Eye (tissue), 1 donor: ENCODE results near the gene CENPP.
A peak's percentile ranks its signal among the peaks of the same experiment; 100 is the strongest.

Source experiments
- DNase-seq: peaks from one replicate; pipeline ENCODE4 v3.0.0-alpha.2; 2015

Gene CENPP

DNA sequence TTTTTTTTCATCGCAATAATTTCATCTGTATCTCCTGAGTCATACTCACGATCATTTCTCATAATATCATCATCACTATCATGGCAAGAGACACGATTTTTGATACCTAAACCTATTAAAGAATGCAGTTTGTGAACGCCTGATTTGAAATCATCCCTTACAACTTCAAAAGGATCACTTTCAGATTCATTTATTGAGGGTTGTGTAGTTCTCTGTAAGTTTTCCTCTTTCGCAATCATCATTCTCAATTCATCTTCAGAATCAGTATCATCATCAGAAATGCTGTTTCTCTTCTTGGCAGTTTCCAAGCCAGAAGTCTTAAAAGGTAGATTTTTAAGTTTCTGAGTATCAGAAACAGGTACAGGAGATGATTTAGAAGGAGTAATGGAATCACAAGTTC lies 10.3 kb upstream of the CENPP start:
- no peak for DNase-seq

GRCh38 chr9:92324431-92324830 lies 1.3 kb upstream of the CENPP start:
- DNase-seq = no peak

- no peak for DNase-seq
These were observed 874 bp upstream of the CENPP start for GRCh38 chr9:92324889-92325268.

DNA sequence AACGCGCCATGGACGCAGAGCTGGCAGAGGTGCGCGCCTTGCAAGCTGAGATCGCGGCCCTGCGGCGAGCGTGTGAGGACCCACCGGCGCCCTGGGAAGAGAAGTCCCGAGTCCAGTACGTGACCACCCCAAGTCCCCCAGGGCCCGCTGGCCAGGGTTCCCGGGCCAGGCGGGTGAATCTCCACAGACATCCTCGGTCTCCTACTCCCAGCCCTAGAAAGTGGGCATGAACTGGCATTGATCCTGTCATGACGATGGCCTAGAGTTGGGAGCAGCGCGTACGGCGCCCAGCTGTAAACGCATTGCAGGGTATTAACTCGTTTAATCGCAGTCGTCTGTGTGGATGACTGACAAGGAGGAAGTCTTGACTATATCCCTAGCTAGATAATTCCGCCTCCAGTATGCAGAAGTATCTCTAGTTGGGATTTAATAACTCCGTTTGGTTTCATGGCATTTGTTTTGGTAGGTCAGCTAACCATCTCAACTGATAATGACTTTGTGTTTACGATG lies 293 bp downstream of the CENPP start:
- no peak for DNase-seq

DNA sequence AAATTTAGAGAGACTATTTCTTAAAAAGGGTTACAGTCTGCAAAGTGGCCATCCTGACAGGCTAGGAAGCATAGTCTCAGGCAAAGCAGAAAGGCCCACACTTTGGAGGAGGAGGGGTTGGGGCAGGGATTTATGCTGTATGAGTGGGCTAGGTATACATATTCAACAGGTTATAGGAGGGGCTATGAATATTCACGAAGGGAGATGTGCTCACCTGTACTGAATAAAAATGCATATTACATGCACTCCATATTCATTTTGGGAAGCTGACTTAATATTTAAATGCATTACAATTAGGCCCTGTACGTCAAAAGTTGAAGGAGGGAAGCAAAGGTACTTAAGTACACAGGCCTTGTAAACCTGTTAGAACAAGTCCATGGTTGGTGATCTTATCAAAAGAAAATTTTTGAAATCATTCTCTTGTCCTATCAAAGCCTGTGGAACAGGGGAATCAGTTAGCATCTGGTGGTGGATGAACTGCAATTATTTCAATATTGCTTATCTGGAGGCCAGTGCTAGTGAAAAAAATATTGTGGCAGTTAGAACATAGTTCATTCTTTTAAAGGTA lies 1.6 kb downstream of the CENPP start:
- no peak for DNase-seq

- DNase-seq = peak; percentile 50
These were observed 2.5 kb downstream of the CENPP start for GRCh38 chr9:92328225-92328624.

DNA sequence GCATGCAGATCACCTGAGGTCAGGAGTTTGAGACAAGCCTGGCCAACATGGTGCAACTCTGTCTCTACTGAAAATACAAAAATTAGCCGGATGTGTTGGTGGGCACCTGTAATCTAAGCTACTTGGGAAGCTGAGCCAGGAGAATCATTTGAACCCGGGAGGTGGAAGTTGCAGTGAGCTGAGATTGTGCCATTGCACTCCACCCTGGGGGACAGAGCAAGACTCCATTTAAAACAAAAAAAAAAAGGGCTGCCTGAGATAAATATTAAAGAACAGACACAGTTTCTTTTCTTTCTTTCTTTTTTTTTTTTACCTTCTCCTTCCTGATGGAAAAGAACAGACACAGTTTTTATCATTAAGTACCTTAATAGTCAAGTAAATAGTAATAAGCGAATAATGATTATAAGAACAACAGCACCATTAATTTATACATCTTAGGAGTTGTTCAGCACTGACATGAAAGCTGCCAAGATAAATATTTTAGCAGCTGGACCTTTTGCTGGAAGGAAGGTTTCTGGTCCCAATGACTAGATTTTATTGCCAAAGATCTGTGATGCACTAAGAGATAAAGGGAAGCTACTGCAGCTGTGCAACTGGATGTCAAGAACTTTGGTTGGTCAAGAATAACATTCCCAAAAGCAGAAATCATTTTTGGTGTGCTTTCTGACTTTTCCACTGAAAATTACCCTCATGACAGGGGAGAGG lies 7.0 kb downstream of the CENPP start:
- peak; percentile 35 for DNase-seq

DNA sequence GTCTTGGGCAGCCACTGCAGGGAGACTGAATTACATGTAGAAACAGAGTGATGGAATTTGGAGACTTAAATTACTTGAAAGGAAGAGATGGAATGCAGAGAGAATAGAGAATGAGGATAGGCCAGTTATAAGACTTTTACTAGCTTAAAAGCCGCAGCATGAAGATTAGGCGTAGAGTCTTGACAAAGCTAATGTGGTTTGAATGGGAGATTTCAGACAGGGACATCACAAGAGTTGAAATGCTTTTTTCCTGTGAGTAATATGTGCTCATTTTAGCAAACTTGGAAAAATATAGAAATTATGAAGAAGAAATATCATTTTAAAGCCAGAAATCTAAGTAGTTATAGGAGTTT lies 7.5 kb downstream of the CENPP start:
- no peak for DNase-seq

GRCh38 chr9:92341578-92341977 lies 15.8 kb downstream of the CENPP start:
- no peak for DNase-seq

DNA sequence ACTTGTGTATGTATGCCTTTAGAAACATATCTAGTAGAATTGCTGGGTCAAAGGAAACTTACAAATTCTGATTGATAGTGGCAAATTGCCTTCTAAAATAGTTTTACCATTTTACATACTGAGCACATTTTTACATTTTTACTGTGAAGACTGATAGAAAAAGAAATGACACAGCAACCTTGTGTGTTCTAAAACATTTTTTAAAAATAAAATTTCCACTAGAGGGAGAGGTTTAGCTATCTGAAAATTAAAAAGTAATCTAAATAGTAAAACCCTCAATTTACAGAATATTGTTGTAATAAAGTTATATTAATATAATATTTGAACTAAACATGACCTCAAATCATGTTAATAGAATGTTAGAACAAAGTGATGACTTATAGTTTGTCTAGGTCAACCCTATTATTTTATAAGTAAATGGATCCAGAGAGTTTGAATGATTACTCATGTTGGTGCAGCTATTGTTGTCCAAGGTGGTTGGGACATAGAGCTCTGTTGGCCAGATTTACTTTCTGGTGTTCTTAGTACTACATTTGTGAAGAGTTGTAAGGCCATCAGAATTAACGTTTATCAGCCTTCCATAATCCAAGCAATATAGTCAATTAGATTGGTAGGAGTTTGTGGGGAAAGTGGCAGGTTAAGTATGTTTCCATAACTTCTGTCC lies 17.2 kb downstream of the CENPP start:
- DNase-seq = no peak

DNA sequence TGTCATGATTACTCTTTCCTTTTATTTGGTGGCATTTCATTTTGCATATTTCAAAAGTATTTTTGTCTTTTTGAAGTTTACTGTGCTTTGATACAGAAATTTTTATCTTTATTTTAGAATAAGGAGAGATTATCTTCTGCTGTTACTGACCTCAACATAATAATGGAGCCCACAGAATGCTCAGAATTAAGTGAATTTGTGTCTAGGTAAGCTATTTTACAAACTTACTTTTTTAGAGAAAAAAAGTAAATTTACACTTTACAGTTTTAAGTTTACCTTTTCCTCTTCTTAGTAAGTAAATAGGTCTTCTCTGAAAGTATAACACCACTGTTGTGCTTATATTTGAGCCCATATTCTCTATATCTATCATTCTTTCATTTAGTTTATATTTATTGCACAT lies 19.8 kb downstream of the CENPP start:
- DNase-seq = no peak

DNA sequence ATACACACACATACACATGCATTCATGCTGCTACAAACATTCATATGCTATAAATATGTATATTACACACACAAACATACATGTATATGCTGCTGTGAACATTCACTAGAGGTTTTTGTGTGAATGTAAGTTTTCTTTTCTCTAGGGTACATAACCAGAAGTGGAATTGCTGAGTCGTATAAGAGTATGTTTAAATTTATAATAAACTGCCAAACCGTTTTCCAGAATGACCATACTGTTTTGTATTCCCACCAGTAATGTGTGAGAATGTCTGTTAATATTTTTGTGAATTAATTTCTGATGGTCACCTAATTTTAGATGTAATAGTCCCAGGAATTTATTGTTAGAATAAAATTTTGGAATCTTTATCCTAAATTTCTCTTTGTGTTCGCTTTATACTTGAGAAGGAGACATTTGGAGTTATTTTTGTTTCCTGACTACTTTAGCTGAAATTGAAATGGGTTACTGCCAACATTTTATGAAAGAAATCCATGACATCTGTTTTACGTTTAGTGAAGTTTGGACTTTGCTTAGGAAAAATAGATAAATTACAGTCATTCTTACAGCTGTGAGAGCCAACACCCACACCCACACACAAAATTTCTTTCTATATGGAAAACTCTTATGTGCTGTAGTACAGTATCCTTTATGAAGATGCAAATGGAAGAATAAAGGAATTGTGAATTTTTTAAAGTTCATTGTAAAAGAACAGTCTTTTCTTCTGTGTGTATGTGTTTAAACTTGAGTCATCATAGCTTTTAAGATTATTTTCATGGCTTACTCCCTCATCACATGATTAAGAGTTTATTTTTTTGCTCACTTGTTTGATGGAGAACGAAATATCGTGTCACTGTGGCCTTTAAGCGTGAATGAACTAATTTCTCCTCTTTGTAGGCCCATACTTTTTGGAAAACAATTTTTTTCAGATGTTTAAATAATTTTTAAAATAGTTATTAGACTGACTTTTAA lies 24.3 kb downstream of the CENPP start:
- DNase-seq = peak; percentile 79

GRCh38 chr9:92350740-92351133 lies 25.0 kb downstream of the CENPP start:
- DNase-seq = no peak

- no peak for DNase-seq
These were observed 27.3 kb downstream of the CENPP start for GRCh38 chr9:92353051-92353450.

GRCh38 chr9:92359394-92359995 lies 33.7 kb downstream of the CENPP start:
- DNase-seq = peak; percentile 24

GRCh38 chr9:92360083-92360482 lies 34.3 kb downstream of the CENPP start:
- no peak for DNase-seq

DNA sequence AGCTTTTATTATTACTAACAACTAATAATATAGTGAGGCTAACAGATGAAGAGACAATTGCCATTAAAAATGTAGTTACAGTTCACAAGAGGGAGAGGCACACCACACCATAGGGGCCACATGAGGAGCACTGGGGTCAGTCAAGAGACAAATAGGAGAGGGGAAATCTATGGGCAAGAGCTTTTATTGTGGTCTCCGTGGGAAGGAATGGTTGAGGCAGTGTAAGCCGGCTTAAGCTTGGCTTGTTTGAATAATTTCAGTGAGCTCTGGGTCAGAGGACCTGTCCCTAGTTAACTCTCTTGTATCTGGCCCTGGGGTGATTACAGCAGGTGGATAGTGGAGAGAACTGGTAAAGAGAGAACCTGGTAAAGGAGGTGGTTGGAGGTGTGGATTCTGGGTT lies 43.3 kb downstream of the CENPP start:
- no peak for DNase-seq

GRCh38 chr9:92373167-92373566 lies 47.4 kb downstream of the CENPP start:
- DNase-seq = no peak

DNA sequence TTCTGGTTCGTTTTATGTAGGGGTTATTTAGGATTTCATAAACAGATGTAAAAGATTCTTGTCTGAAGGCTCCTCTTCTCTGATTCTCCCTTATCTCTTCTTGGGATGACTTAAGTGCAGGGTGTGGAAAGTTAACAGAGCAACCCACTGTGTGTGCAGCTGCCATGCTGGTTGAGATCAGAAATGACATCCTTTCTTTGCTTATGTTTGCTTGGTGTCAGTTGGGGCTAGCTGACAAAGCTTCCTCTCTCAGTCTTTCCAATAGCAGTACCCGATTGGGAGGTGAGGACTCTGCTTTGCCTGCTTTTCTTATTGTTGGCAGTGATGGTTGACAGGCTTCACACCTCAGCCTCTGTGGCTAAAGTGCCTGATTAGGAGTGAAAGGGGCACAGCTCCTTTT lies 52.1 kb downstream of the CENPP start:
- DNase-seq = no peak

- DNase-seq = no peak
These were observed 53.3 kb downstream of the CENPP start for GRCh38 chr9:92378865-92379560.

GRCh38 chr9:92380603-92381002 lies 54.9 kb downstream of the CENPP start:
- DNase-seq = no peak

DNA sequence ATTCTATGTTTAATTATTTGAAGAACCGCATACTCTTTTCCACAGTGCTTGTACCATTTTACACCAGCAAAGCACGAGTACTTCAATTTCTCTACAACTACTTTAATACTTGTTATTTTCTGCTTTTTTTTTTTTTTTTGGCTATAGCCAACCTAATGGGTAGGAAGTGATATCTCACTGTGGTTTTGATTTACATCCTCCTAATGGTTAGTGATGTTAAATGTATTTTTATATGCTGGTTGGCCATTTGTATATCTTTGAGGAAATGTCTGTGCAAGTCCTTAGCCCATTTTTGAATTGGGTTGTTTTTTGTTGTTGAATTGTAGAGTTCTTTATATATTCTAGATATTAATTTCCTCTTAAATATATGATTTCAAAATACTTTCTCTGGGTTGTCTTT lies 56.0 kb downstream of the CENPP start:
- no peak for DNase-seq
